Breast epithelium (tissue), 4 donors: Measurements from ENCODE around the gene HPCAL1. TPM values are rescaled to one million over a fixed set of nuclear protein-coding genes. Genes with fewer than 3 reads are reported as not detected.

Experiments used
- DNase-seq, 2 donors: peaks; one replicate each; pipeline ENCODE4 v3.0.0-alpha.2; 2019; ENCODE audit warnings: low spot score in 2 of 2
- H3K27ac ChIP-seq, 2 donors: fragments of 200-600 bp; sonication (generic) in 1 of 2; one replicate each; pipeline ENCODE4 v1.5.1; 2016 to 2019; ENCODE audit warnings: mild to moderate bottlenecking in 1 of 2
- H3K27me3 ChIP-seq, 2 donors: fragments of 200-600 bp; sonication (generic) in 1 of 2; one replicate each; pipeline versions ENCODE4 v1.5.1 to v1.6.0; 2017 to 2019; ENCODE audit warnings: control low read depth in 1 of 2, mild to moderate bottlenecking in 1 of 2
- H3K36me3 ChIP-seq: fragments of 200-600 bp; one replicate; pipeline ENCODE4 v1.5.1; 2019
- H3K4me1 ChIP-seq, 2 donors: fragments of 200-600 bp; sonication (generic); one replicate each; pipeline ENCODE4 v1.5.1; 2016 to 2019; ENCODE audit warnings: control low read depth in 1 of 2
- H3K4me3 ChIP-seq, 3 donors: fragments of 200-600 bp; sonication (generic); 1 replicate in 2 of 3; 2 replicates in 1 of 3; pipeline ENCODE4 v1.5.1; 2016 to 2019; ENCODE audit warnings: mild to moderate bottlenecking in 3 of 3, moderate library complexity in 2 of 3
- H3K9me3 ChIP-seq, 2 donors: fragments of 200-600 bp; sonication (generic) in 1 of 2; one replicate each; pipeline ENCODE4 v1.5.1; 2016 to 2019; ENCODE audit warnings: control low read depth in 1 of 2
- POLR2A ChIP-seq: fragments of 450-650 bp; IDR thresholded peaks from one replicate; pipeline ENCODE4 v1.6.1; 2016; ENCODE audit warnings: antibody characterized with exemption, mild to moderate bottlenecking, moderate library complexity
- POLR2AphosphoS5 ChIP-seq, 3 donors: sonication (generic); formaldehyde crosslinking; IDR thresholded peaks; one replicate each; pipeline ENCODE4 v1.6.1; 2017; ENCODE audit warnings: antibody characterized with exemption in 3 of 3
- intact Hi-C: fragments of 100-400 bp; cut with DNase I; formaldehyde crosslinking; loops from one replicate; pipeline ENCODE4 v1.15.1; 2023; ENCODE audit warnings: low total_unique reads
- total RNA-seq, 3 donors: library from RNA; depleted of rRNA; stranded (reverse); fragments of >200 nt; gene quantifications; one replicate each; pipeline ENCODE4 v1.1.0, GENCODE V29; 2016
- TF ChIP-seq, protein P1 (sequence below), 3 donors: fragments of 450-650 bp; IDR thresholded peaks; one replicate each; pipeline ENCODE4 v1.5.1; 2016 to 2017; ENCODE audit warnings: antibody characterized with exemption in 3 of 3, mild to moderate bottlenecking in 3 of 3, moderate library complexity in 3 of 3

Gene HPCAL1
- total RNA-seq, 3 donors from 2014 or later, result 38.6 to 41.9 (median 41.6) TPM

DNA sequence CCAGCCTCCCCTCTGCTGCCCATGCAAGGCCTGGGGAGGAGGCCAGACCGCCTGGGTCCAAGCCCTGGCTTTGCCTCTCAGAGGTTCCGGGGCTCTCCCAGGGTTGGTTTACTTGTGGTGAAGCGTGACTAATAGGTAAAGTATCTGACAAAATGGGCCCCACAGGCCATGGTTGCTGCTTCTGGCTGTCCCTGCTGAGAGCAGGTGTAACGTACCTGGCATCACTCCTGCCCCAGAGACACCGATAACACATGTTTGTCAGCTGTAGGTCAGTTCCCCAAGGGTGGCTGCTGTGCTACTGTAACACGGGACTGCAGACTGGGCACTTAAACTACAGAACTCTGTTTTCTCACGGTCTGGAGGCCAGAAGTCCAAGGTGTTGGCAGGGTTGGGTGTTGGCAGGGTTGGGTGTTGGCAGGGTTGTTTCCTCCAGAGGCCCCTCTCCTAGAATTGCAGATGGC is 111.3 kb downstream of the HPCAL1 start:
- no peaks in the 10 kb centered on the region for H3K27me3 ChIP-seq
- no peaks in the 10 kb centered on the region for H3K4me1 ChIP-seq
- no peaks in the 10 kb centered on the region for H3K36me3 ChIP-seq
- DNase-seq, result peak in 1 of 2 donors; percentile 57
- intact Hi-C loops, result no loop called here
- H3K9me3 ChIP-seq, result no peaks in the 10 kb centered on the region
- TF ChIP-seq POLR2A (no peak), POLR2AphosphoS5 (IDR thresholded peaks at IDR 0.05) (no peak)
- TF ChIP-seq, protein P1, sequence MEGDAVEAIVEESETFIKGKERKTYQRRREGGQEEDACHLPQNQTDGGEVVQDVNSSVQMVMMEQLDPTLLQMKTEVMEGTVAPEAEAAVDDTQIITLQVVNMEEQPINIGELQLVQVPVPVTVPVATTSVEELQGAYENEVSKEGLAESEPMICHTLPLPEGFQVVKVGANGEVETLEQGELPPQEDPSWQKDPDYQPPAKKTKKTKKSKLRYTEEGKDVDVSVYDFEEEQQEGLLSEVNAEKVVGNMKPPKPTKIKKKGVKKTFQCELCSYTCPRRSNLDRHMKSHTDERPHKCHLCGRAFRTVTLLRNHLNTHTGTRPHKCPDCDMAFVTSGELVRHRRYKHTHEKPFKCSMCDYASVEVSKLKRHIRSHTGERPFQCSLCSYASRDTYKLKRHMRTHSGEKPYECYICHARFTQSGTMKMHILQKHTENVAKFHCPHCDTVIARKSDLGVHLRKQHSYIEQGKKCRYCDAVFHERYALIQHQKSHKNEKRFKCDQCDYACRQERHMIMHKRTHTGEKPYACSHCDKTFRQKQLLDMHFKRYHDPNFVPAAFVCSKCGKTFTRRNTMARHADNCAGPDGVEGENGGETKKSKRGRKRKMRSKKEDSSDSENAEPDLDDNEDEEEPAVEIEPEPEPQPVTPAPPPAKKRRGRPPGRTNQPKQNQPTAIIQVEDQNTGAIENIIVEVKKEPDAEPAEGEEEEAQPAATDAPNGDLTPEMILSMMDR (IDR thresholded peaks at IDR 0.05), result no peak
- no peak overlapping the region for H3K4me3 ChIP-seq
- H3K27ac ChIP-seq, result no peak overlapping the region

DNA sequence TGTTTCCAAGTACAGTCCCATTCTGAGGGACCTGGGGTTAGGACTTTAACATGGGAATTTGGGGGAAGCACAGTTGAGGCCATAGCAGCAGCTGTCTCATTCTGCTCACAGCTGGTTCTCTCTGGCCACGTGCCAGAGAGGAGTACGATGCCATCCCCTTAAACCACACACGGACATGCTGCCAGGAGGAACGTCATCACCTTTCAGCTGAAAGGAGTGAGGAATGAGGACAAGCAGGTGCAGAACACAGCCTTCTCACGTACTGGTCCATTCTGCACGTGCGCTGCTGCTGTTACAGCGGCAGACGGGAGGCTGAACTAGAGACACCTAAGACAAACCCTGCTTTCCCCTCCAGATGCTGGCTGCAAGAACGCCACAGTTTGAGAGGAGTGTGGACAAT is 111.9 kb downstream of the HPCAL1 start:
- intact Hi-C loops, result no loop called here
- H3K4me1 ChIP-seq, result no peaks in the 10 kb centered on the region
- no peaks in the 10 kb centered on the region for H3K9me3 ChIP-seq
- no peak overlapping the region for H3K4me3 ChIP-seq
- TF ChIP-seq, protein P1 (IDR thresholded peaks at IDR 0.05), result no peak
- no peak for TF ChIP-seq POLR2A
- TF ChIP-seq POLR2AphosphoS5 (IDR thresholded peaks at IDR 0.05), result no peak
- H3K27me3 ChIP-seq, result no peaks in the 10 kb centered on the region
- DNase-seq, result no peak
- no peak overlapping the region for H3K27ac ChIP-seq
- no peaks in the 10 kb centered on the region for H3K36me3 ChIP-seq

DNA sequence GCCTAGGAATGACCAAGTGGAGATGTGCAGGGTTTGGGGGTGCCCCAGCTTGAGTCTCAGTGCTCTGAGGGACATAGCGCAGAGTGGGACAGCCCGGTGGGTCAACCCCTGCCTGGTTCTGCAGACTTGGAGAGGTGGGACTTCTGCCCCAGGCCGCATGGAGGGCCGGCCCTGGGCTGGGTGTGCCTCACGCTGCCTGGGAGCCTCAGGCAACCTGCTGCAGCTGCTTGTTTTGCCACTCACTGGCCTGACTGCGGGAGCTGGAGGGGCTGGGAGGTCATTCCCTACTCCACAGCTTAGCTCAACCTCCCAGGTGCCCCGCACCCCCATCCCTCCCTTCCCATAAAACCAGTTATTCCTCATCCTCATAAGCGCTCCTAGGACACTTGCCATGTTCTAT is 112.3 kb downstream of the HPCAL1 start:
- no peaks in the 10 kb centered on the region for H3K9me3 ChIP-seq
- intact Hi-C loops, result no loop called here
- no peak overlapping the region for H3K4me3 ChIP-seq
- H3K4me1 ChIP-seq, result no peaks in the 10 kb centered on the region
- no peaks in the 10 kb centered on the region for H3K27me3 ChIP-seq
- H3K27ac ChIP-seq, result no peak overlapping the region
- H3K36me3 ChIP-seq, result no peaks in the 10 kb centered on the region
- TF ChIP-seq, protein P1 (IDR thresholded peaks at IDR 0.05), result no peak
- no peak for DNase-seq

DNA sequence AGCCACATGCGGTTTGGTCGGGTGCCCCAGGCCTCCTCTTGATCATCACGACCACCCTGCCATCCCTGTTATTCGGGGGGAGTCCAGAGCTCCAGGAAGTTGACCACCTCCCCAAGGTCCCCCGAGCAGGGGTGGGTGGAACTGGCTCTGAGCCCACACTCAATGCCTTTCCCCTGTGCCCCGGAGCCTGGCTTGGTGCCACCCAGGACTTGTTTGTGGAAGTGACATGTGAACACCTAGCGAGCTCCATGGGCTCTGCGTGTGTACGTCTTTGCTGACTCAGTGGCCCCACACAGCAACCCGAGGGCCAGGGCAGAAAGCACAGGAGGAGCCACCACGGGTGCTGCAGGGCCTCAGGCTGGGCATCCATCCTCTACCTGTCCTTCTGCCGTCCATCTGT is 112.9 kb downstream of the HPCAL1 start:
- H3K36me3 ChIP-seq, result no peaks in the 10 kb centered on the region
- no peak overlapping the region for H3K4me3 ChIP-seq
- TF ChIP-seq POLR2A (no peak), POLR2AphosphoS5 (IDR thresholded peaks at IDR 0.05) (no peak)
- TF ChIP-seq, protein P1 (IDR thresholded peaks at IDR 0.05), result no peak
- H3K9me3 ChIP-seq, result no peaks in the 10 kb centered on the region
- no peak for DNase-seq
- H3K27me3 ChIP-seq, result no peaks in the 10 kb centered on the region
- intact Hi-C loops, result no loop called here
- H3K27ac ChIP-seq, result no peak overlapping the region
- no peaks in the 10 kb centered on the region for H3K4me1 ChIP-seq

DNA sequence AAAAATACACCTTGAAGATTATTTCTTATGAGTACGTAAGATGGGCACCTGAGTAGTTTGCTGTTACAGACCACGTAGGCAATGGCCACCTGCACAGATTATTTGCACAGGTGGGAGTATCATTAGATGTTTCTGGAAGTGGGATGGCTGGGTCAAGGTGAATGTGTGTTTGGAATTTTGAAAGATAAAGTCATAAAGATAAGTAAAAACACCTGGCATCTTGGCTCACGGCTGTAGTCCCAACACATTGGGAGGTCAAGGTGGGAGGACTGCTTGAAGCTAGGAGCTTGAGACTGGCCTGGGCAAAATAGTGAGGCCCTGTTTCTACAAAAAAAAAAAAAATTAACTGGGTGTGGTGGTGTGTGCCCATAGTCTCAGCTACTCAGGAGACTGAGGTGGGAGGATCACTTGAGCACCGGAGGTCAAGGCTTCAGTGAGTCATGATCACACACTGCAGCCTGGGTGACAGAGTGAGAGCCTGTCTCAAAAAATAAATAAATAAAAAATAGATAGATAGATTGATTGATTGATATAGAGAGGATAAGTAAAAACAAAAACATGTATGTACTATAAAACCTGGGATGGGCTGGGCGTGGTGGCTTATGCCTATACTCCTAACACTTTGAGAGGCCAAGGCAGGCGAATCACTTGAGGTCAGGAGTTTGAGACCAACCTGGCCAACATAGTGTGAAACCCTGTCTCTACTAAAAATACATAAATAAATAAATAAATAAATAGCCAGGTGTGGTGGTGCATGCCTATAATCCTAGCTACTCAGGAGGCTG is 115.0 kb downstream of the HPCAL1 start:
- intact Hi-C loops, result no loop called here
- H3K36me3 ChIP-seq, result no peaks in the 10 kb centered on the region
- DNase-seq, result no peak
- TF ChIP-seq POLR2A (no peak), POLR2AphosphoS5 (IDR thresholded peaks at IDR 0.05) (no peak)
- TF ChIP-seq, protein P1 (IDR thresholded peaks at IDR 0.05), result no peak
- no peaks in the 10 kb centered on the region for H3K4me1 ChIP-seq
- no peak overlapping the region for H3K4me3 ChIP-seq
- H3K27ac ChIP-seq, result no peak overlapping the region
- H3K27me3 ChIP-seq, result no peaks in the 10 kb centered on the region
- H3K9me3 ChIP-seq, result no peaks in the 10 kb centered on the region
